Sigmoid colon (tissue), 7 donors: ENCODE data around the gene NEDD9. TPM values are rescaled to one million over a fixed set of nuclear protein-coding genes. Genes with fewer than 3 reads are reported as not detected.

Experiments
- DNase-seq: peaks from one replicate; pipeline ENCODE4 v3.0.0-alpha.2; 2019
- H3K27ac ChIP-seq, 4 donors: fragments of 200-600 bp; sonication (generic); one replicate each; pipeline ENCODE4 v1.5.1; 2016 to 2019; ENCODE audit warnings: mild to moderate bottlenecking in 1 of 4
- H3K27me3 ChIP-seq, 3 donors: fragments of 200-600 bp; sonication (generic); one replicate each; pipeline ENCODE4 v1.5.1; 2019; ENCODE audit warnings: mild to moderate bottlenecking in 1 of 3
- H3K36me3 ChIP-seq, 4 donors: fragments of 200-600 bp; sonication (generic); one replicate each; pipeline ENCODE4 v1.5.1; 2016 to 2019
- H3K4me1 ChIP-seq, 4 donors: fragments of 200-600 bp; sonication (generic); one replicate each; pipeline ENCODE4 v1.5.1; 2017 to 2019
- H3K4me3 ChIP-seq, 4 donors: fragments of 200-600 bp; sonication (generic); one replicate each; pipeline ENCODE4 v1.5.1; 2017 to 2019; ENCODE audit warnings: mild to moderate bottlenecking in 2 of 4, moderate library complexity in 1 of 4
- H3K9me3 ChIP-seq, 4 donors: fragments of 200-600 bp in 3 of 4; sonication (generic) in 3 of 4; one replicate each; pipeline versions ENCODE4 v1.5.1 to v1.6.1; 2013 to 2019
- EP300 ChIP-seq, 4 donors: sonication (generic); formaldehyde crosslinking; IDR thresholded peaks; one replicate each; pipeline ENCODE4 v1.6.1; 2017; ENCODE audit warnings: antibody characterized with exemption in 4 of 4
- POLR2A ChIP-seq, 2 donors: fragments of 450-650 bp; IDR thresholded peaks; one replicate each; pipeline ENCODE4 v1.6.1; 2016; ENCODE audit warnings: antibody characterized with exemption in 2 of 2, mild to moderate bottlenecking in 2 of 2, moderate library complexity in 2 of 2
- POLR2AphosphoS5 ChIP-seq, 4 donors: sonication (generic); formaldehyde crosslinking; IDR thresholded peaks; one replicate each; pipeline ENCODE4 v1.6.1; 2017; ENCODE audit warnings: antibody characterized with exemption in 4 of 4
- WGBS, 2 donors: extraction: QIAGEN DNeasy Blood & Tissue Kit; methylation state at CpG; one replicate each; pipeline ENCODE4 v1.1.7; 2013; 5-methylcytosine and 5-hydroxymethylcytosine counted together
- intact Hi-C: fragments of 100-400 bp; cut with DNase I; formaldehyde crosslinking; loops from one replicate; pipeline ENCODE4 v1.15.1; 2023
- polyA plus RNA-seq, 3 donors: library from polyadenylated mRNA; stranded (reverse); fragments of 200-250 nt; gene quantifications; one replicate each; pipeline ENCODE4 v1.2.3, GENCODE V29; 2013
- total RNA-seq, 4 donors: library from RNA; depleted of rRNA; stranded (reverse); fragments of >200 nt; gene quantifications; one replicate each; pipeline ENCODE4 v1.1.0, GENCODE V29; 2016
- TF ChIP-seq, protein P1 (sequence below), 4 experiments: fragments of 450-650 bp in 3 of 4; fragments of 200-600 bp in 1 of 4; IDR thresholded peaks; one replicate each; pipeline ENCODE4 v1.5.1; 2016 to 2019; ENCODE audit warnings: antibody characterized with exemption in 4 of 4, mild to moderate bottlenecking in 3 of 4, moderate library complexity in 2 of 4
- donor health status: healthy with polysubstance abuse.
- donor health status: Bipolar disorder and iron deficiency.
- donor health status: healthy.

NEDD9 gene
- total and polyA plus RNA-seq, 7 donors, result 13.8 to 42.5 (median 21.4) TPM

- H3K4me1 ChIP-seq, result peaks cover 0 to 18% (median 10%) of the 10 kb centered on the region in 4 donors
- WGBS, 2 donors, result 67 to 74% methylated on average over 5 of the region's 5 CpGs
- peaks cover 0 to 61% (median 27%) of the 10 kb centered on the region in 4 donors for H3K36me3 ChIP-seq
- H3K9me3 ChIP-seq, result no peaks in the 10 kb centered on the region
- no peak overlapping the region for H3K27ac ChIP-seq
- no peak for TF ChIP-seq POLR2A (IDR thresholded peaks at IDR 0.05)
- TF ChIP-seq EP300 (IDR thresholded peaks at IDR 0.05), result no peak
- TF ChIP-seq POLR2AphosphoS5 (IDR thresholded peaks at IDR 0.05), result no peak
- TF ChIP-seq, protein P1, sequence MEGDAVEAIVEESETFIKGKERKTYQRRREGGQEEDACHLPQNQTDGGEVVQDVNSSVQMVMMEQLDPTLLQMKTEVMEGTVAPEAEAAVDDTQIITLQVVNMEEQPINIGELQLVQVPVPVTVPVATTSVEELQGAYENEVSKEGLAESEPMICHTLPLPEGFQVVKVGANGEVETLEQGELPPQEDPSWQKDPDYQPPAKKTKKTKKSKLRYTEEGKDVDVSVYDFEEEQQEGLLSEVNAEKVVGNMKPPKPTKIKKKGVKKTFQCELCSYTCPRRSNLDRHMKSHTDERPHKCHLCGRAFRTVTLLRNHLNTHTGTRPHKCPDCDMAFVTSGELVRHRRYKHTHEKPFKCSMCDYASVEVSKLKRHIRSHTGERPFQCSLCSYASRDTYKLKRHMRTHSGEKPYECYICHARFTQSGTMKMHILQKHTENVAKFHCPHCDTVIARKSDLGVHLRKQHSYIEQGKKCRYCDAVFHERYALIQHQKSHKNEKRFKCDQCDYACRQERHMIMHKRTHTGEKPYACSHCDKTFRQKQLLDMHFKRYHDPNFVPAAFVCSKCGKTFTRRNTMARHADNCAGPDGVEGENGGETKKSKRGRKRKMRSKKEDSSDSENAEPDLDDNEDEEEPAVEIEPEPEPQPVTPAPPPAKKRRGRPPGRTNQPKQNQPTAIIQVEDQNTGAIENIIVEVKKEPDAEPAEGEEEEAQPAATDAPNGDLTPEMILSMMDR (IDR thresholded peaks at IDR 0.05), result no peak
- H3K27me3 ChIP-seq, result no peaks in the 10 kb centered on the region
- no peak overlapping the region for H3K4me3 ChIP-seq
- intact Hi-C loops, result no loop called here
- DNase-seq, result no peak
Measured at GRCh38 chr6:11192167-11192566, 40.3 kb downstream of the NEDD9 start.

DNA sequence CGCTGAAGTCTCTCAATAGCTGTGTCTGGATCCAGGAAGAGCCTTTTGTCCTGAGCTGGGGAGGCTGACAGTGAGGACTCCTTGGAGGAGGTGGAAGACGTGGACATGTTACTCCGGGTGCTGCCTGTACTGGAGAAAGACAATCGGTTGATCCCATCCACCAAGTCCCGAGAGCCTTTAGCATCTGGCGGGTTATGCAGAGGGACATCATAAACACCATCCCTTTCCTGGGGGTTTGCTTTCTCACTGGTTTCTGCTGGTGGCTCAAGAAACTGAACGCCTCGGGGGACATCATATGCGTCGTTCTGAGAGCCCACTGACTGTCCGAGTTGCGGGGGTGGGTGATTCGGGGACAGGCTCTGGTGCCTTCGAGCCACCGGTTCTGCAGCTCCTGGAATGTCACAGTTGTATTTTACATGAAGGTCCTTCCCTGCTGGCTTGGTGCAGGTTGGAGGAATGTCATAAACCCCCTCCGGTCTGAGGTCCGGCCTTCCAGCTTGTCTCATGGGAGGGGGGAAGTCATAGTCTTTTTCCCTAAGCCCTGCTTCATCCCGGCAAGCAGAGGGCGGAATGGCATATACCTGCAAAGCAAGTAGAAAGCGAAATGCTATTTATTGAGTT is 41.7 kb downstream of the NEDD9 start:
- no peak overlapping the region for H3K27ac ChIP-seq
- no peak overlapping the region for H3K4me3 ChIP-seq
- no peaks in the 10 kb centered on the region for H3K27me3 ChIP-seq
- no peak for TF ChIP-seq POLR2A (IDR thresholded peaks at IDR 0.05)
- TF ChIP-seq EP300 (IDR thresholded peaks at IDR 0.05), result no peak
- TF ChIP-seq, protein P1 (IDR thresholded peaks at IDR 0.05), result no peak
- no peak for TF ChIP-seq POLR2AphosphoS5 (IDR thresholded peaks at IDR 0.05)
- H3K36me3 ChIP-seq, result peaks cover 0 to 68% (median 27%) of the 10 kb centered on the region in 4 donors
- H3K9me3 ChIP-seq, result no peaks in the 10 kb centered on the region
- peaks cover 0 to 18% (median 8%) of the 10 kb centered on the region in 4 donors for H3K4me1 ChIP-seq
- no peak for DNase-seq
- WGBS, 2 donors, result 97% methylated on average over 20 of the region's 20 CpGs
- intact Hi-C loops, result no loop called here

- intact Hi-C loops, result no loop called here
- no peak overlapping the region for H3K27ac ChIP-seq
- H3K4me3 ChIP-seq, result no peak overlapping the region
- peaks cover 0 to 12% (median 4%) of the 10 kb centered on the region in 4 donors for H3K4me1 ChIP-seq
- H3K9me3 ChIP-seq, result no peaks in the 10 kb centered on the region
- H3K36me3 ChIP-seq, result peaks cover 0 to 75% (median 31%) of the 10 kb centered on the region in 4 donors
- DNase-seq, result no peak
- H3K27me3 ChIP-seq, result no peaks in the 10 kb centered on the region
- WGBS, 2 donors, result 97% methylated on average over 21 of the region's 21 CpGs
- TF ChIP-seq EP300 (IDR thresholded peaks at IDR 0.05) (no peak), POLR2AphosphoS5 (IDR thresholded peaks at IDR 0.05) (no peak), POLR2A (IDR thresholded peaks at IDR 0.05) (no peak)
- TF ChIP-seq, protein P1 (IDR thresholded peaks at IDR 0.05), result no peak
Measured at GRCh38 chr6:11189865-11190624, 42.4 kb downstream of the NEDD9 start.

DNA sequence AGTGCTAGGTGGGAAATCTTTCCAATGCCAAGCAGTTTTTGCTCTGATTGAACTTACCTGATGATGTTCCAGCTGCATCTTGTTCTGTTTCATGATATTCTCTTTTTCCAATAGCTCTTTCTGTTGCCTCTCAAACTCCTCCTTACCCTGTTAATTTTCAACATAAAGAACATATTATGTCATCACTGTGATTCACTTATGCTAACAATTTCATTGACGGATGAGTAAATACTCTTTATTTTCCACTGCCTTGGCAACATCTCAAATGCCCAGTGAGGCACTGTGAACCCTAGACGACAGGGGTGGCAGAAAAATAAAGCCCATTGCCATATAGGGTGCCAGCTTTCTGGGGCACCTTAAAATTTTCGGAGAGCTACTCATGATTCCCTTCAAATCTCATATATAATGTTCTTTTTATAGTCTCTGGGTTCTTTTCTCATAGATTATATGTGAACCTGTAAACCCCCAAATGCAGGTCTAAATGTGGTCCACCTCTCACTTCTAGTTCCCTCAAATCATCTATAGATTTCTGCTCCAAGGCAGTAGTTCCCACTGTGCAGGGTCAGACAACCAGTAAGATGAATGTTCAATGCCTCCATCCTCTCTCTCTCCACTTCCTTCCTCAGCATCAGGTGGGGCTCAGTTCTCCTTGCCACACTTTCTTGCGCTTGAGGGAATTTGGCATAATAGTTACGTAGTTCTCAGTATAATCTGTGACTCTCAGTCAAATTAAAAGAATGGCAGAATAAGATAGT is 44.1 kb downstream of the NEDD9 start:
- Histone ChIP-seq H3K4me3 (no peak overlapping the region), H3K9me3 (no peaks in the 10 kb centered on the region), H3K36me3 (peaks cover 0 to 82% (median 34%) of the 10 kb centered on the region in 4 donors), H3K4me1 (no peaks in the 10 kb centered on the region), H3K27me3 (no peaks in the 10 kb centered on the region), H3K27ac (no peak overlapping the region)
- 46 to 82% methylated on average over 5 of the region's 5 CpGs for WGBS, 2 donors
- intact Hi-C loops, result no loop called here
- TF ChIP-seq, protein P1 (IDR thresholded peaks at IDR 0.05), result no peak
- TF ChIP-seq EP300 (IDR thresholded peaks at IDR 0.05), result no peak
- no peak for TF ChIP-seq POLR2AphosphoS5 (IDR thresholded peaks at IDR 0.05)
- TF ChIP-seq POLR2A (IDR thresholded peaks at IDR 0.05), result no peak
- DNase-seq, result no peak
